VCaP (cell line): ENCODE results near the gene STARD9.
A peak's percentile ranks its signal among the peaks of the same experiment; 100 is the strongest.

Experiments used
- H3K27ac ChIP-seq: fragments of 450-650 bp; 2 replicates; pipeline ENCODE4 v1.5.1; 2017
- TF ChIP-seq, protein P1 (sequence below): fragments of 450-650 bp; conservative IDR thresholded peaks from 2 replicates; pipeline ENCODE4 v1.5.1; 2017; ENCODE audit warnings: mild to moderate bottlenecking, moderate library complexity

Gene STARD9

GRCh38 chr15:42736178-42736792 lies 160.9 kb downstream of the STARD9 start:
- peak overlapping the region; percentile 81 for H3K27ac ChIP-seq
- TF ChIP-seq, protein P1, sequence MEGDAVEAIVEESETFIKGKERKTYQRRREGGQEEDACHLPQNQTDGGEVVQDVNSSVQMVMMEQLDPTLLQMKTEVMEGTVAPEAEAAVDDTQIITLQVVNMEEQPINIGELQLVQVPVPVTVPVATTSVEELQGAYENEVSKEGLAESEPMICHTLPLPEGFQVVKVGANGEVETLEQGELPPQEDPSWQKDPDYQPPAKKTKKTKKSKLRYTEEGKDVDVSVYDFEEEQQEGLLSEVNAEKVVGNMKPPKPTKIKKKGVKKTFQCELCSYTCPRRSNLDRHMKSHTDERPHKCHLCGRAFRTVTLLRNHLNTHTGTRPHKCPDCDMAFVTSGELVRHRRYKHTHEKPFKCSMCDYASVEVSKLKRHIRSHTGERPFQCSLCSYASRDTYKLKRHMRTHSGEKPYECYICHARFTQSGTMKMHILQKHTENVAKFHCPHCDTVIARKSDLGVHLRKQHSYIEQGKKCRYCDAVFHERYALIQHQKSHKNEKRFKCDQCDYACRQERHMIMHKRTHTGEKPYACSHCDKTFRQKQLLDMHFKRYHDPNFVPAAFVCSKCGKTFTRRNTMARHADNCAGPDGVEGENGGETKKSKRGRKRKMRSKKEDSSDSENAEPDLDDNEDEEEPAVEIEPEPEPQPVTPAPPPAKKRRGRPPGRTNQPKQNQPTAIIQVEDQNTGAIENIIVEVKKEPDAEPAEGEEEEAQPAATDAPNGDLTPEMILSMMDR = no peak

GRCh38 chr15:42736793-42737528 lies 161.6 kb downstream of the STARD9 start, which contains the start of gene CDAN1:
CDAN1 (minus strand) TSS chr15:42737128; CDS start chr15:42737102, 26 bp downstream.
- H3K27ac ChIP-seq = peak within 1 kb of the TSS; percentile 81
- TF ChIP-seq, protein P1 = no peak

DNA sequence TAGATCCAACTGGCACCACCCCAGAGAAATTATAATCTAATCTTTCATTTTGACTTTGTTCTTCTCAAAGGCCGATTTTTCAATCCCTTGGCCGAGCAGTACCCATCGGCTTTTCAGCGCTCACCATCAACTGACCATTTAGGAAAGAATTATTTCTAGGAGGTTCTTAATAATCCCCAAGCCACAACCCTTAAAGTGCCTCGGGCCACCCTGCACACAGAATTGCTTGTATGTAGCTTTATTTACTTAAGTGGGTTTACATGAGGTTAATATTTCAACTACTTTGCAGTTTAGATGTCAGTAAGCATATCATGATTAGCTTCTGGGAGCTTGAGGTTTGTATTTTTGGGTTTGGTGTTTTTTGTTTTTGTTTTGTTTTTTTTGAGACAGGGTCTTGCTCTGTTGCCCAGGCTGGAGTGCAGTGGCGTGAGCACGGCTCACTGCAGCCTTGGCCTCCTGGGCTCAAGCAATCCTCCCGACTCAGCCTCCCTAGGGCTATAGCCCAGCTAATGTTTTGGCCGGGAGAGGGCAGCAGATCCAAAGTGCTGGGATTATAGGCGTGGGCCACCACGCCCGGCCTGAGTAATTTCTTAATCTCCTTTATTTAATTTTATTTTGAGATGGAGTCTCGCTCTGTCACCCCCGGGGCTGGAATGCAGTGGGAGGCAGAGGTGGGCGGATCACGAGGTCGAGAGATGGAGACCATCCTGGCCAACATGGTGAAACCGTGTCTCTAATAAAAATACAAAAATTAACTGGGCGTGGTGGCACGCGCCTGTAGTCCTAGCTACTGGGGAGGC lies 162.3 kb downstream of the STARD9 start:
- H3K27ac ChIP-seq = peak overlapping the region; percentile 81
- TF ChIP-seq, protein P1 = peak; percentile 61

GRCh38 chr15:42741710-42742109 lies 166.3 kb downstream of the STARD9 start:
- H3K27ac ChIP-seq = no peak overlapping the region
- TF ChIP-seq, protein P1 = no peak

GRCh38 chr15:42742149-42742548 lies 166.7 kb downstream of the STARD9 start:
- TF ChIP-seq, protein P1 = no peak

DNA sequence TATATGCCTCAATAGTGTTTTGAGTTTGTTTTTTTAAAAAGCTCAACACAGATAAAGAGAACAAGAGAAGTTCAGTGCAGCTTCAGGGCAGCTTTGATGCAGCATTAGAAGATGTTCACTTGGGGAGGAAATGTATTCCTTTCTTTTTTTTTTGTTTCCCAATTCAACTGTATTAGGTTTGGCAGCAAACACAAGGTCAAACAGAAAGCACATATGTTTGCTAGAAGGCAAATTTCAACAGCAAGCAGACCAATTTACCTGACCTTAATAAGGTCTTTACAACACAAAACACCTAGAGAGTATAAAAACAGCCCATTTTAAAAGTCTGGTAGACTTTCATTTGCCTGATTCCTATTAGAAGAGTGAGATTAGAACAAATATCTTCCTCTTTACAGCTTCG lies 168.8 kb downstream of the STARD9 start:
- TF ChIP-seq, protein P1 = no peak
- no peak overlapping the region for H3K27ac ChIP-seq

More at GRCh38 chr15:42742149-42742548, 166.7 kb downstream of the STARD9 start:
- no peak overlapping the region for H3K27ac ChIP-seq

DNA sequence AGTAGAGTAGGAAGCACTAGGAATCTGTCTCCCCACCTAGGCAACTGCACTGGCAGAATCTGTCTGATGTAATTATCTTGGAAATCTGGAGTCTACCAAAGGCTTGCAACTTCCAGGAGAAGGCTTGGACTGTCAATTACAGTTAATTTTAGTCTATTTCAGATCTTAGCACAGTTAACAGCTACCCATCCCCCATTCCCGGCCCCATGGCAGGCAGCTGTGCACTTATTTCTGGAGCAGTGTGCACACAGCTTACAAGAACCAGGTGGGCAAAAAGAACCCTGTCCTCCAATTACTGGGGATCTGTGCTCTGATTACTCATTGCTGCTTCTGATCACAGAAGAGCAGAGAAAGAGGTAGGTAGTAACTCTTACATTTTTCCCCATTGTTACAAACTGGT lies 173.9 kb downstream of the STARD9 start:
- TF ChIP-seq, protein P1 = no peak
- no peak overlapping the region for H3K27ac ChIP-seq
